HCT116 (cell line): ENCODE results near the gene MVK.

Experiments
- CEBPB ChIP-seq: IDR thresholded peaks from 2 replicates; pipeline ENCODE4 v1.6.1; 2012; ENCODE audit warnings: low read depth
- EGR1 ChIP-seq: IDR thresholded peaks from 2 replicates; pipeline ENCODE4 v1.6.1; 2012; ENCODE audit warnings: low read depth
- EZH2 ChIP-seq: fragments of 200-600 bp; sonication (generic); IDR thresholded peaks from 2 replicates; pipeline ENCODE4 v1.6.1; 2017; ENCODE audit warnings: antibody characterized with exemption, mixed run types
- EZH2phosphoT487 ChIP-seq: fragments of 200-600 bp; IDR thresholded peaks from 2 replicates; pipeline ENCODE4 v1.6.1; 2018; ENCODE audit warnings: antibody characterized with exemption, borderline replicate concordance
- FOSL1 ChIP-seq: IDR thresholded peaks from 2 replicates; pipeline ENCODE4 v1.6.1; 2012; ENCODE audit warnings: low read depth
- POLR2A ChIP-seq: IDR thresholded peaks from 2 replicates; pipeline ENCODE4 v1.7.0; 2011; ENCODE audit warnings: borderline replicate concordance; ENCODE audit not compliant: insufficient read depth, insufficient read length; ENCODE audit errors: extremely low read depth
- POLR2AphosphoS5 ChIP-seq: IDR thresholded peaks from 2 replicates; pipeline ENCODE4 v1.6.1; 2011; ENCODE audit warnings: mild to moderate bottlenecking, low read depth, low read length, moderate library complexity
- RAD21 ChIP-seq: IDR thresholded peaks from 2 replicates; pipeline ENCODE4 v1.6.1; 2012; ENCODE audit warnings: low read depth, mild to moderate bottlenecking
- SIN3A ChIP-seq: IDR thresholded peaks from 2 replicates; pipeline ENCODE4 v1.6.1; 2012; ENCODE audit warnings: low read depth
- SP1 ChIP-seq: IDR thresholded peaks from 2 replicates; pipeline ENCODE4 v1.6.1; 2012; ENCODE audit warnings: low read depth
- YY1 ChIP-seq: IDR thresholded peaks from 2 replicates; pipeline ENCODE4 v1.6.1; 2011; ENCODE audit warnings: low read length, low read depth, moderate library complexity, mild to moderate bottlenecking; ENCODE audit not compliant: insufficient replicate concordance; ENCODE audit errors: extremely low read depth
- ZNF274 ChIP-seq: fragments of 200-500 bp; sonication (Bioruptor generic); IDR thresholded peaks from 2 replicates; pipeline ENCODE4 v1.6.1; 2014; ENCODE audit warnings: mild to moderate bottlenecking, low read depth, low read length, inconsistent platforms
- TF ChIP-seq, protein P1 (sequence below), 3 experiments: fragments of 200-600 bp in 1 of 3; sonication (generic) in 1 of 3; IDR thresholded peaks in 2 of 3; conservative IDR thresholded peaks in 1 of 3; 2 replicates each; pipeline ENCODE4 v1.5.1; 2012 to 2017; ENCODE audit warnings: low read depth in 2 of 3, low read length in 2 of 3, antibody characterized with exemption in 1 of 3, borderline replicate concordance in 1 of 3, control low read depth in 1 of 3, mild to moderate bottlenecking in 1 of 3, mixed read lengths in 1 of 3, mixed run types in 1 of 3, moderate library complexity in 1 of 3; ENCODE audit not compliant: insufficient read depth in 1 of 3
- TF ChIP-seq, protein P2 (sequence below): IDR thresholded peaks from 2 replicates; pipeline ENCODE4 v1.6.1; 2012; ENCODE audit warnings: low read depth

DNA sequence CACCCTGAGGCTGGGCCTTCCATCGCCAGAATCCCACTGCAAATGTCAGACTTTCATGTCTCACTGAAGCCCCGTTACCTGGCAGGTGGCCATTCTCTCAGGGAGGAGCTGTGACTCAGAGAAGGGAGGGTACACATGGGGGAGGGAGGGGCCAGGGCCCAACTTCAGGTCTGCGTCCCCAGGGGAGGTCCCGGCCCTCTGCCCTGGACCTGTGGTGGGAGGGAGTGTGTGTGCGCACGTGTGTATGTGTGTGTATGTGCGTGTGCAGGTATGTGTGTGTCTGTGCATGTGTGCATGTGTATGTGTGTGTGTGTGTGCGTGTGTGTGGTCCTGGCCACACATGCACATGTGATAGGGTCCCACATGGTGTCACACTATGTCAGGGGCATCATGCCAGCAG is 50.9 kb downstream of the MVK start:
- TF ChIP-seq, protein P1, sequence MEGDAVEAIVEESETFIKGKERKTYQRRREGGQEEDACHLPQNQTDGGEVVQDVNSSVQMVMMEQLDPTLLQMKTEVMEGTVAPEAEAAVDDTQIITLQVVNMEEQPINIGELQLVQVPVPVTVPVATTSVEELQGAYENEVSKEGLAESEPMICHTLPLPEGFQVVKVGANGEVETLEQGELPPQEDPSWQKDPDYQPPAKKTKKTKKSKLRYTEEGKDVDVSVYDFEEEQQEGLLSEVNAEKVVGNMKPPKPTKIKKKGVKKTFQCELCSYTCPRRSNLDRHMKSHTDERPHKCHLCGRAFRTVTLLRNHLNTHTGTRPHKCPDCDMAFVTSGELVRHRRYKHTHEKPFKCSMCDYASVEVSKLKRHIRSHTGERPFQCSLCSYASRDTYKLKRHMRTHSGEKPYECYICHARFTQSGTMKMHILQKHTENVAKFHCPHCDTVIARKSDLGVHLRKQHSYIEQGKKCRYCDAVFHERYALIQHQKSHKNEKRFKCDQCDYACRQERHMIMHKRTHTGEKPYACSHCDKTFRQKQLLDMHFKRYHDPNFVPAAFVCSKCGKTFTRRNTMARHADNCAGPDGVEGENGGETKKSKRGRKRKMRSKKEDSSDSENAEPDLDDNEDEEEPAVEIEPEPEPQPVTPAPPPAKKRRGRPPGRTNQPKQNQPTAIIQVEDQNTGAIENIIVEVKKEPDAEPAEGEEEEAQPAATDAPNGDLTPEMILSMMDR (IDR thresholded peaks at IDR 0.05 in 2 of 3, conservative IDR thresholded peaks at IDR 0.05 in 1 of 3; ENCODE audit: borderline replicate concordance in 1 of 3, insufficient read depth in 1 of 3, low read depth in 2 of 3, low read length in 2 of 3), result no peak
- TF ChIP-seq, protein P2, sequence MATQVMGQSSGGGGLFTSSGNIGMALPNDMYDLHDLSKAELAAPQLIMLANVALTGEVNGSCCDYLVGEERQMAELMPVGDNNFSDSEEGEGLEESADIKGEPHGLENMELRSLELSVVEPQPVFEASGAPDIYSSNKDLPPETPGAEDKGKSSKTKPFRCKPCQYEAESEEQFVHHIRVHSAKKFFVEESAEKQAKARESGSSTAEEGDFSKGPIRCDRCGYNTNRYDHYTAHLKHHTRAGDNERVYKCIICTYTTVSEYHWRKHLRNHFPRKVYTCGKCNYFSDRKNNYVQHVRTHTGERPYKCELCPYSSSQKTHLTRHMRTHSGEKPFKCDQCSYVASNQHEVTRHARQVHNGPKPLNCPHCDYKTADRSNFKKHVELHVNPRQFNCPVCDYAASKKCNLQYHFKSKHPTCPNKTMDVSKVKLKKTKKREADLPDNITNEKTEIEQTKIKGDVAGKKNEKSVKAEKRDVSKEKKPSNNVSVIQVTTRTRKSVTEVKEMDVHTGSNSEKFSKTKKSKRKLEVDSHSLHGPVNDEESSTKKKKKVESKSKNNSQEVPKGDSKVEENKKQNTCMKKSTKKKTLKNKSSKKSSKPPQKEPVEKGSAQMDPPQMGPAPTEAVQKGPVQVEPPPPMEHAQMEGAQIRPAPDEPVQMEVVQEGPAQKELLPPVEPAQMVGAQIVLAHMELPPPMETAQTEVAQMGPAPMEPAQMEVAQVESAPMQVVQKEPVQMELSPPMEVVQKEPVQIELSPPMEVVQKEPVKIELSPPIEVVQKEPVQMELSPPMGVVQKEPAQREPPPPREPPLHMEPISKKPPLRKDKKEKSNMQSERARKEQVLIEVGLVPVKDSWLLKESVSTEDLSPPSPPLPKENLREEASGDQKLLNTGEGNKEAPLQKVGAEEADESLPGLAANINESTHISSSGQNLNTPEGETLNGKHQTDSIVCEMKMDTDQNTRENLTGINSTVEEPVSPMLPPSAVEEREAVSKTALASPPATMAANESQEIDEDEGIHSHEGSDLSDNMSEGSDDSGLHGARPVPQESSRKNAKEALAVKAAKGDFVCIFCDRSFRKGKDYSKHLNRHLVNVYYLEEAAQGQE, result no peak
- no peak for TF ChIP-seq YY1
- no peak for TF ChIP-seq ZNF274
- TF ChIP-seq RAD21, result no peak
- TF ChIP-seq EZH2, result no peak
- TF ChIP-seq POLR2A, result no peak
- no peak for TF ChIP-seq EGR1
- no peak for TF ChIP-seq SIN3A
- no peak for TF ChIP-seq SP1
- TF ChIP-seq POLR2AphosphoS5, result no peak
- no peak for TF ChIP-seq EZH2phosphoT487
- no peak for TF ChIP-seq CEBPB
- no peak for TF ChIP-seq FOSL1
